GM12878 (cell line): ENCODE measurements around the gene PPIP5K2. TPM values are rescaled to one million over a fixed set of nuclear protein-coding genes. Genes with fewer than 3 reads are reported as not detected.

Source experiments
- ATAC-seq: fragments of 200-7000 bp; cut with Tn5 transposase; 3 replicates; pipeline ENCODE4 v1.9.1; 2020; ENCODE audit warnings: mild to moderate bottlenecking, moderate library complexity
- BruUV-seq: library from RNA; stranded (reverse); fragments of 400-500 nt; replicated peaks from 2 replicates; lab custom pipeline; 2021; lab: Mats Ljungman, UMichigan
- CTCF ChIA-PET: fragments of 300-600 bp; sonication (Branson Sonifier 250); formaldehyde crosslinking; extraction: SDS; loops from one replicate; lab custom pipeline; 2021; ENCODE audit warnings: inconsistent platforms; lab: Yijun Ruan, JAX
- POLR2A ChIA-PET: fragments of 350-600 bp; formaldehyde crosslinking; extraction: SDS; loops from one replicate; lab custom pipeline; 2021; ENCODE audit warnings: inconsistent platforms; lab: Charles Lee
- RAD21 ChIA-PET: fragments of 300-600 bp; sonication (Branson Sonifier 250); formaldehyde crosslinking; loops from one replicate; lab custom pipeline; 2023; ENCODE audit warnings: antibody characterized with exemption; ENCODE audit not compliant: unreplicated experiment; lab: Charles Lee
- SMC1A ChIA-PET: fragments of 300-600 bp; sonication (Branson Sonifier 250); formaldehyde crosslinking; loops from one replicate; lab custom pipeline; 2023; ENCODE audit not compliant: unreplicated experiment, uncharacterized antibody; lab: Charles Lee
- DNase-seq: peaks from one replicate; pipeline ENCODE4 v3.0.0-alpha.2; 2011; ENCODE audit warnings: low read depth, low spot score
- FAIRE-seq: peaks from 3 replicates; lab custom pipeline; 2011; peaks lifted over from hg19 to GRCh38; lab: Jason Lieb, UNC
- H2AFZ ChIP-seq: 2 replicates; pipeline ENCODE4 v1.6.0; 2011; ENCODE audit warnings: low read depth, low read length, control low read depth; ENCODE audit not compliant: control insufficient read depth
- H3K27ac ChIP-seq: 2 replicates; pipeline ENCODE4 v1.5.1; 2011; ENCODE audit warnings: control low read depth; ENCODE audit not compliant: control insufficient read depth, insufficient read depth
- H3K27me3 ChIP-seq, 2 experiments: replicated peaks in 1 of 2; 2 replicates each; pipeline versions ENCODE4 v1.6.0 to v1.6.1; 2011; ENCODE audit warnings: low read length in 1 of 2; ENCODE audit not compliant: control insufficient read depth in 2 of 2, insufficient read depth in 2 of 2
- H3K36me3 ChIP-seq, 2 experiments: 2 replicates each; pipeline ENCODE4 v1.5.1; 2011; ENCODE audit warnings: low read length in 1 of 2; ENCODE audit not compliant: control insufficient read depth in 2 of 2, insufficient read depth in 2 of 2
- H3K4me1 ChIP-seq: 2 replicates; pipeline ENCODE4 v1.6.1; 2011; ENCODE audit warnings: mild to moderate bottlenecking, low read length, moderate library complexity, mixed read lengths; ENCODE audit not compliant: control insufficient read depth, insufficient read depth
- H3K4me2 ChIP-seq: 2 replicates; pipeline ENCODE4 v1.6.0; 2011; ENCODE audit warnings: control low read depth; ENCODE audit not compliant: control insufficient read depth, insufficient read depth
- H3K4me3 ChIP-seq: fragments of 200-600 bp; sonication (generic); 2 replicates; pipeline ENCODE4 v1.5.1; 2016
- H3K79me2 ChIP-seq: 2 replicates; pipeline ENCODE4 v1.6.0; 2011; ENCODE audit warnings: low read length; ENCODE audit not compliant: control insufficient read depth, insufficient read depth
- H3K9ac ChIP-seq: 2 replicates; pipeline ENCODE4 v1.8.0; 2011; ENCODE audit warnings: low read length, control low read depth, mixed read lengths; ENCODE audit not compliant: control insufficient read depth, insufficient read depth
- H3K9me3 ChIP-seq: replicated peaks from 3 replicates; pipeline ENCODE4 v1.5.1; 2011; ENCODE audit warnings: mild to moderate bottlenecking, low read length; ENCODE audit not compliant: control insufficient read depth, insufficient read depth
- H4K20me1 ChIP-seq: 2 replicates; pipeline ENCODE4 v1.6.0; 2011; ENCODE audit not compliant: control insufficient read depth, insufficient read depth
- BHLHE40 ChIP-seq, 2 experiments: fragments of 450-650 bp in 1 of 2; IDR thresholded peaks; 2 replicates each; pipeline ENCODE4 v1.6.1; 2011 to 2017; ENCODE audit warnings: low read depth in 2 of 2, borderline replicate concordance in 1 of 2, improper control_type of control experiment in 1 of 2, low read length in 1 of 2, mild to moderate bottlenecking in 1 of 2
- BMI1 ChIP-seq: fragments of 450-650 bp; IDR thresholded peaks from 2 replicates; pipeline ENCODE4 v1.6.1; 2016; ENCODE audit warnings: mild to moderate bottlenecking, moderate library complexity, borderline replicate concordance
- CEBPB ChIP-seq, 2 experiments: fragments of 150-350 bp in 1 of 2; IDR thresholded peaks; 2 replicates each; pipeline ENCODE4 v1.6.1; 2012 to 2014; ENCODE audit warnings: low read depth in 2 of 2, low read length in 2 of 2, borderline replicate concordance in 1 of 2, inconsistent platforms in 1 of 2
- CHD4 ChIP-seq: fragments of 200-600 bp; sonication (generic); IDR thresholded peaks from 2 replicates; pipeline ENCODE4 v1.6.1; 2016; ENCODE audit warnings: mild to moderate bottlenecking
- CREB1 ChIP-seq: IDR thresholded peaks from 2 replicates; pipeline ENCODE4 v1.6.1; 2012; ENCODE audit warnings: low read depth, mild to moderate bottlenecking, inconsistent platforms
- FOXK2 ChIP-seq: fragments of 450-650 bp; IDR thresholded peaks from 2 replicates; pipeline ENCODE4 v1.6.1; 2017; ENCODE audit warnings: mild to moderate bottlenecking, moderate library complexity
- IKZF2 ChIP-seq, 2 experiments: fragments of 450-650 bp; IDR thresholded peaks; 2 replicates each; pipeline ENCODE4 v1.6.1; 2017; ENCODE audit warnings: mild to moderate bottlenecking in 2 of 2, moderate library complexity in 2 of 2
- MTA3 ChIP-seq: IDR thresholded peaks from 2 replicates; pipeline ENCODE4 v1.6.1; 2012; ENCODE audit warnings: low read length, inconsistent platforms, borderline replicate concordance
- RUNX3 ChIP-seq: IDR thresholded peaks from 2 replicates; pipeline ENCODE4 v1.6.1; 2012; ENCODE audit warnings: low read length, inconsistent platforms
- TAF1 ChIP-seq: IDR thresholded peaks from 2 replicates; pipeline ENCODE4 v1.6.1; 2011; ENCODE audit warnings: mild to moderate bottlenecking, low read depth, low read length, borderline replicate concordance
- WGBS: methylation state at CpG from one replicate; pipeline ENCODE4 v1.1.6; 2016; ENCODE audit warnings: low lambda C conversion rate; ENCODE audit not compliant: insufficient replicate concordance, insufficient coverage; ENCODE audit errors: missing lambda C conversion rate; 5-methylcytosine and 5-hydroxymethylcytosine counted together
- in situ Hi-C: fragments of 300-500 bp; cut with MboI; formaldehyde crosslinking; loops from 9 replicates; pipeline ENCODE4 v1.14.3; 2018; ENCODE audit warnings: mixed read lengths
- intact Hi-C: fragments of 100-400 bp; cut with micrococcal nuclease; formaldehyde crosslinking; loops from one replicate; pipeline ENCODE4 v1.14.2; 2022; ENCODE audit not compliant: unreplicated experiment
- polyA plus RNA-seq, 11 experiments: library from polyadenylated mRNA; depleted of rRNA in 4 of 11; unstranded in 6 of 11; stranded (reverse) in 5 of 11; fragments of >200 nt; fragmentation: Nextera tagmentation in 4 of 11; fragmentation: Illumina TruSeq in 1 of 11; extraction: Ambion mirVana in 4 of 11; extraction: Trizol in 1 of 11; gene quantifications; 1 replicate in 1 of 11; 2 replicates in 10 of 11; pipeline versions ENCODE4 v1.2.1 to v1.2.3, GENCODE V29; 2011 to 2016; ENCODE audit warnings: inconsistent platforms in 2 of 11, missing spikeins in 2 of 11, low read depth in 1 of 11
- total RNA-seq, 4 experiments: library from RNA; depleted of rRNA in 3 of 4; stranded (reverse); fragments of >200 nt in 3 of 4; fragmentation: Illumina TruSeq in 1 of 4; extraction: Trizol in 1 of 4; gene quantifications; 2 replicates each; pipeline versions ENCODE4 v1.2.1 to v1.2.3, GENCODE V29; 2013 to 2021
- TF ChIP-seq, protein P1 (sequence below): fragments of 450-650 bp; IDR thresholded peaks from 2 replicates; pipeline ENCODE4 v1.6.1; 2017; ENCODE audit warnings: low read depth, mild to moderate bottlenecking, moderate library complexity

The PPIP5K2 gene
- total and polyA plus RNA-seq, 10 of the 15 experiments (the other 5 are each of a cell fraction or from before 2014, with no cell fraction given), result 27.7 to 87.3 (median 58.6) TPM

DNA sequence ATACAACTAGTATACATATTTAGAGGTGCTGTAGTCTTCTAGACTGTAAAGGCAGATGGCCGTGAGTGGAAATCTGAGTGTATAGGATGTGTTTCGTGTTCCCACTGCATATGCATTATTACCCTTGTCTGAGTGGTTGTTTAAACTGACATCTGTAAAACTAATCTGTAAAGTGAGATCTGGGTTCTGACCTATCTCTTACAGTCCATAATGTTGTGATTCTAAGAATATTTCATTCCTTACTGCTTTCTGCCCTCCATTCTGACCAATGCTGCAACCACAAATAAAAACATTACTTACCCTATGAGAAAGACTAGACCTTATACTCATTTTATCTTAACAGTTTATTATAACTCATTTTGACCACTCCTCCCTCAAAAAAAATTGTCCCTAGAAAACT lies 90.9 kb downstream of the PPIP5K2 start (continued):
- TF ChIP-seq, protein P1, sequence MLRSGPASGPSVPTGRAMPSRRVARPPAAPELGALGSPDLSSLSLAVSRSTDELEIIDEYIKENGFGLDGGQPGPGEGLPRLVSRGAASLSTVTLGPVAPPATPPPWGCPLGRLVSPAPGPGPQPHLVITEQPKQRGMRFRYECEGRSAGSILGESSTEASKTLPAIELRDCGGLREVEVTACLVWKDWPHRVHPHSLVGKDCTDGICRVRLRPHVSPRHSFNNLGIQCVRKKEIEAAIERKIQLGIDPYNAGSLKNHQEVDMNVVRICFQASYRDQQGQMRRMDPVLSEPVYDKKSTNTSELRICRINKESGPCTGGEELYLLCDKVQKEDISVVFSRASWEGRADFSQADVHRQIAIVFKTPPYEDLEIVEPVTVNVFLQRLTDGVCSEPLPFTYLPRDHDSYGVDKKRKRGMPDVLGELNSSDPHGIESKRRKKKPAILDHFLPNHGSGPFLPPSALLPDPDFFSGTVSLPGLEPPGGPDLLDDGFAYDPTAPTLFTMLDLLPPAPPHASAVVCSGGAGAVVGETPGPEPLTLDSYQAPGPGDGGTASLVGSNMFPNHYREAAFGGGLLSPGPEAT, result no peak
- no peak for TF ChIP-seq CEBPB (IDR thresholded peaks at IDR 0.05; ENCODE audit: borderline replicate concordance in 1 of 2, low read depth in 2 of 2, low read length in 2 of 2)
- TF ChIP-seq MTA3, result no peak
- TF ChIP-seq BMI1, result no peak
- TF ChIP-seq FOXK2, result no peak
- TF ChIP-seq BHLHE40 (IDR thresholded peaks at IDR 0.05; ENCODE audit: borderline replicate concordance in 1 of 2, low read depth in 2 of 2, low read length in 1 of 2), result no peak

DNA sequence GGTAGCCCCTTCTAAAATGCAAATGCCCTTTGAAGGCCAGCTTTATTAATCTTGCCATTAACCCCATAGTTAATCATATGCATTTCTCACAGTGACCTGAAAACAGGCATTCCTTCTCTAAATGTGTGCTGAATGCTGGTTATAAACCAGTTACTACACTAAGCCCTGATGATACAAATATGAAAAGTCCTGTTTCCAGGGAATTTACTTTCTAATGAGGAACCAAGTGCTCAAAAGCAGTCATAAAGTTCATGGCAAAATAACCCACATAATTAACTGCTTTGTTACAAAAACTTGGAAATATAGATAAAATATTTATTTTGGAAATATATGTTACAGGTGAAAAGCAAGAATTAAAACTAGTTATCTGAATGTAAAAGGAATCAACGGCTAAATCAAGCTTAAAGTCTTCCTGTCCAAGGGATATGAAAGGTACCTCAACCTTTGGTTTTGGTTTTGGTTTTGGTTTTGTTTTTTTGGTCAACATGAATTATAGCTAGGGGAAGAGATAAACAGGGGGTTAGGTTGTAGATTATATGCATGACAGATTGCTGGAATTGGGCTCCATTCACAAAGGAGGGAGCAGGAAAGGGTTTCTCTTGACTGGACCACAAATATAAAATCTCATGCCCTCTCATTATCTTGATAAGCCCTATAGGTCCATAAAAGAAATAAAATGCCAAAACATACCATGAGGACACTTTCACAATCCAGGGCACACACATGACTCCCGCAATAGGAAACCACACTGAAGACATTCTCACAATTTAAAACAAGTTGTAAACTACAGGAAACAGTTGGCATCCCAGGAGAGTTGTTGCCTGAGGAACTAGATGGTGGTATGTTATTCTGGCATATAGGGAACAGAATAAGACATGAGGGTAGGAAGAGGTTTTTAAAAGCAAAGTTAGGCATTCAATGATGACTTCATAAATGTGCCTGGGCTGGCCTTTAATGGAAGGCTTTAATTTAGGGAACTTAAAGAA lies 91.8 kb downstream of the PPIP5K2 start:
- BruUV-seq, result no TSS peak
- no peaks in the 10 kb centered on the region for H3K4me1 ChIP-seq
- no peaks in the 10 kb centered on the region for H3K9me3 ChIP-seq
- no peak overlapping the region for H3K4me3 ChIP-seq
- no peaks in the 10 kb centered on the region for H4K20me1 ChIP-seq
- in situ Hi-C loops (no loop called here), intact Hi-C loops (no loop called here)
- 73% methylated on average over 2 of the region's 2 CpGs for WGBS
- H3K36me3 ChIP-seq, result no peaks in the 10 kb centered on the region
- SMC1A ChIA-PET, result interaction anchor here (0.7 to 1.6 kb wide), 9 partner anchors 12 to 278 kb away, joined by 3 to 5 read pairs (median 3); no protein-coding TSS in a partner anchor
- H3K27ac ChIP-seq, result peak overlapping the region; percentile 39; the same call in 1 of the 2 replicates
- no peaks in the 10 kb centered on the region for H3K27me3 ChIP-seq
- no peaks in the 10 kb centered on the region for H3K79me2 ChIP-seq
- H3K4me2 ChIP-seq, result peak overlapping the region; percentile 34
- TF ChIP-seq RUNX3 (peak; percentile 38; the same call in 1 of the 2 replicates), CREB1 (no peak), TAF1 (no peak), IKZF2 (IDR thresholded peaks at IDR 0.05) (0 out of 4 replicates have a peak, but pooled peaks of 1 of the 2 experiments have one; percentile 16), CHD4 (no peak)
- TF ChIP-seq, protein P1, result 0 out of 2 replicates have a peak, but pooled peaks have one; percentile 25
- H2AFZ ChIP-seq, result peak overlapping the region; percentile 56
- DNase-seq (no peak), ATAC-seq (peak; percentile 88), FAIRE-seq (peak; percentile 81)
- H3K9ac ChIP-seq, result no peak overlapping the region
- POLR2A ChIA-PET, result no interaction called here
- CTCF ChIA-PET, result interaction anchor here (6.7 kb wide), 1 partner anchor 14 kb away, joined by 45 read pairs; no protein-coding TSS in a partner anchor
- RAD21 ChIA-PET, result interaction anchor here (0.7 to 1.4 kb wide), 9 partner anchors 9 to 448 kb away, joined by 3 to 4 read pairs (median 3); no protein-coding TSS in a partner anchor
